ENCODE data around the gene PPM1B. TPM values are rescaled to one million over a fixed set of nuclear protein-coding genes. Genes with fewer than 3 reads are reported as not detected.
"Not testable (repeated sequence)": the region's sequence is repeated elsewhere in the genome, so short reads cannot be mapped to it uniquely, and the experiment has no call there.

The PPM1B gene
- total and polyA plus RNA-seq, 9 of the 15 experiments (the other 6 are each of a cell fraction or from before 2014, with no cell fraction given), result 8.9 to 44.0 (median 28.6) TPM

- TF ChIP-seq CTCFL (IDR thresholded peaks at IDR 0.05; ENCODE audit: borderline replicate concordance, insufficient read depth, low read depth, low read length, poor library complexity, severe bottlenecking) (peak; percentile 48), SP1 (CRISPR knock-in tag; IDR thresholded peaks at IDR 0.05) (no peak)
- TF ChIP-seq, protein P1, sequence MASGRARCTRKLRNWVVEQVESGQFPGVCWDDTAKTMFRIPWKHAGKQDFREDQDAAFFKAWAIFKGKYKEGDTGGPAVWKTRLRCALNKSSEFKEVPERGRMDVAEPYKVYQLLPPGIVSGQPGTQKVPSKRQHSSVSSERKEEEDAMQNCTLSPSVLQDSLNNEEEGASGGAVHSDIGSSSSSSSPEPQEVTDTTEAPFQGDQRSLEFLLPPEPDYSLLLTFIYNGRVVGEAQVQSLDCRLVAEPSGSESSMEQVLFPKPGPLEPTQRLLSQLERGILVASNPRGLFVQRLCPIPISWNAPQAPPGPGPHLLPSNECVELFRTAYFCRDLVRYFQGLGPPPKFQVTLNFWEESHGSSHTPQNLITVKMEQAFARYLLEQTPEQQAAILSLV (tag; IDR thresholded peaks at IDR 0.05), result no peak
Measured at GRCh38 chr2:44247924-44248323, 79.2 kb downstream of the PPM1B start (continued).

- H3K36me3 ChIP-seq (ENCODE audit: control insufficient read depth, insufficient read depth, low read length); BruUV-seq (replicated peaks); in situ Hi-C loops (cut with MboI); H3K4me3 ChIP-seq; H2AFZ ChIP-seq (ENCODE audit: low read depth, low read length); H3K4me1 ChIP-seq (replicated peaks in 1 of 2; ENCODE audit: control insufficient read depth in 2 of 2, insufficient read depth in 2 of 2, low read length in 2 of 2); H3K27ac ChIP-seq (ENCODE audit: extremely low read depth, low read depth, low read length); DNase-seq (ENCODE audit: extremely low read depth in 1 of 4, low spot score in 3 of 4); H4K20me1 ChIP-seq (replicated peaks; ENCODE audit: control insufficient read depth, insufficient read depth, low read length); H3K9me1 ChIP-seq (ENCODE audit: control insufficient read depth, insufficient read depth, low read length); FAIRE-seq; H3K27me3 ChIP-seq (ENCODE audit: control insufficient read depth in 2 of 2, insufficient read depth in 2 of 2, low read length in 2 of 2); ATAC-seq; POLR2A ChIA-PET; CTCF ChIA-PET (ENCODE audit: low intra/inter-chr PET ratio); H3K9ac ChIP-seq (ENCODE audit: insufficient read depth in 1 of 2, low read depth in 2 of 2, low read length in 2 of 2); H3K4me2 ChIP-seq (ENCODE audit: insufficient read depth, low read length); H3K79me2 ChIP-seq (ENCODE audit: control insufficient read depth, insufficient read depth, low read length); H3K9me3 ChIP-seq (replicated peaks; ENCODE audit: control insufficient read depth, insufficient read depth, low read depth, low read length): not testable (repeated sequence)
- intact Hi-C loops (cut with micrococcal nuclease), result loop anchor here (5.0 to 10.0 kb wide), 2 partner anchors 162 to 374 kb away; no protein-coding TSS in a partner anchor
- WGBS (ENCODE audit: insufficient coverage, low coverage, missing lambda C conversion rate), result 6% methylated on average over 6 of the region's 6 CpGs
Measured at GRCh38 chr2:44249269-44249668, 80.6 kb downstream of the PPM1B start.

Data from K562 (cell line).